OCI-LY3 (cell line): Measurements from ENCODE around the gene TDRD9.

Source experiments
- H2AFZ ChIP-seq: fragments of 200-600, 300-600 bp; shearing (Covaris generic); 2 replicates; pipeline ENCODE4 v1.6.0; 2014; ENCODE audit warnings: antibody characterized with exemption, low read depth, low read length
- H3K27ac ChIP-seq: fragments of 200-600, 300-600 bp; sonication (generic); 2 replicates; pipeline ENCODE4 v1.5.1; 2014; ENCODE audit warnings: mild to moderate bottlenecking, low read length, moderate library complexity, mixed read lengths
- H3K27me3 ChIP-seq: fragments of 200-600, 300-600 bp; sonication (generic); 2 replicates; pipeline ENCODE4 v1.6.1; 2014; ENCODE audit warnings: low read depth, low read length, mixed read lengths
- H3K36me3 ChIP-seq: fragments of 200-600, 300-600 bp; sonication (generic); replicated peaks from 2 replicates; pipeline ENCODE3; 2014; ENCODE audit warnings: low read depth, low read length, mixed read lengths
- H3K4me1 ChIP-seq: fragments of 300-600, 200-600 bp; sonication (generic); 2 replicates; pipeline ENCODE4 v1.6.1; 2014; ENCODE audit warnings: low read length, mixed read lengths
- H3K4me2 ChIP-seq: fragments of 200-600, 300-600 bp; sonication (generic); 2 replicates; pipeline ENCODE4 v1.6.1; 2014; ENCODE audit warnings: low read length, mixed read lengths
- H3K4me3 ChIP-seq: fragments of 300-600, 200-600 bp; sonication (generic); 2 replicates; pipeline ENCODE4 v1.5.1; 2014; ENCODE audit warnings: antibody characterized with exemption, mild to moderate bottlenecking, low read length, moderate library complexity
- H3K79me2 ChIP-seq: fragments of 300-600, 200-600 bp; shearing (Covaris generic); 2 replicates; pipeline ENCODE4 v1.6.1; 2014; ENCODE audit warnings: mild to moderate bottlenecking, low read length, mixed read lengths
- H3K9ac ChIP-seq: fragments of 300-600, 200-600 bp; shearing (Covaris generic); 2 replicates; pipeline ENCODE4 v1.6.0; 2014; ENCODE audit warnings: mild to moderate bottlenecking, low read length, moderate library complexity
- H3K9me3 ChIP-seq: fragments of 200-600, 300-600 bp; shearing (Covaris generic); 2 replicates; pipeline ENCODE4 v1.6.1; 2014; ENCODE audit warnings: low read length, mixed read lengths; ENCODE audit not compliant: insufficient read depth
- H4K20me1 ChIP-seq: fragments of 200-600, 300-600 bp; sonication (generic); 2 replicates; pipeline ENCODE4 v1.6.1; 2016; ENCODE audit warnings: low read length, mixed read lengths; ENCODE audit not compliant: insufficient read depth
- EZH2phosphoT487 ChIP-seq: fragments of 200-600 bp; shearing (Covaris generic); IDR thresholded peaks from 2 replicates; pipeline ENCODE4 v1.6.1; 2018; ENCODE audit warnings: antibody characterized with exemption, mixed run types, low read depth
- TF ChIP-seq, protein P1 (sequence below): fragments of 200-600, 300-600 bp; sonication (generic); IDR thresholded peaks from 2 replicates; pipeline ENCODE4 v1.5.1; 2014; ENCODE audit warnings: antibody characterized with exemption, low read length, low read depth

Gene TDRD9

DNA sequence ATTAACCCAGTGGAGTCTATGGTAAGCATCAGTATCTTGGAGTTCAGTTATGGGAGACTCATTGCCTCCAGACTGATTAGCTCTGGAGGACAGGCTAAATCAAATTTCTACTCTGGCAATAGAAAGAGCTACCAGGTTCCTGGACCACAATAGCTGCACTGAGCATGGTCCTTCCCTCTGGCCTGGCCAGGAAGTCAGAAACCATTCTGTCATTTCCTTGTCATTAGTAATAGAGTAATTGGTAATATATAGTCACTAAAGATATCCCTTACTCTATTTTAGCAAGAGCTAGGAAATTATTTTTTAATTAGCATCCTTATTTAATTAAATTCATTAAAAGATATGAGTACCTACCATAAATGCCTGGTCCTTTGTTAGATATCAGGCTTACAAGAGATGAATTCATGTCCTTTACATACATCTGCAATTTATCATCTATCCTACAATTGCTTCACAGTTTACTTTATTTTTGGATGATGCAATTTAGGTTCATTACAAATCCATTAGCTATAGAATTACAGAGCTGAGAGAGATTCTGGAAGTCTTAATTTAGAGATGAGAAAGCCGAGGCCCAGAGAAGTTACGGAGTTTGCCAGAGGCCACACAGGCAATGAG lies 23.7 kb upstream of the TDRD9 start:
- TF ChIP-seq EZH2phosphoT487, result no peak
- TF ChIP-seq, protein P1, sequence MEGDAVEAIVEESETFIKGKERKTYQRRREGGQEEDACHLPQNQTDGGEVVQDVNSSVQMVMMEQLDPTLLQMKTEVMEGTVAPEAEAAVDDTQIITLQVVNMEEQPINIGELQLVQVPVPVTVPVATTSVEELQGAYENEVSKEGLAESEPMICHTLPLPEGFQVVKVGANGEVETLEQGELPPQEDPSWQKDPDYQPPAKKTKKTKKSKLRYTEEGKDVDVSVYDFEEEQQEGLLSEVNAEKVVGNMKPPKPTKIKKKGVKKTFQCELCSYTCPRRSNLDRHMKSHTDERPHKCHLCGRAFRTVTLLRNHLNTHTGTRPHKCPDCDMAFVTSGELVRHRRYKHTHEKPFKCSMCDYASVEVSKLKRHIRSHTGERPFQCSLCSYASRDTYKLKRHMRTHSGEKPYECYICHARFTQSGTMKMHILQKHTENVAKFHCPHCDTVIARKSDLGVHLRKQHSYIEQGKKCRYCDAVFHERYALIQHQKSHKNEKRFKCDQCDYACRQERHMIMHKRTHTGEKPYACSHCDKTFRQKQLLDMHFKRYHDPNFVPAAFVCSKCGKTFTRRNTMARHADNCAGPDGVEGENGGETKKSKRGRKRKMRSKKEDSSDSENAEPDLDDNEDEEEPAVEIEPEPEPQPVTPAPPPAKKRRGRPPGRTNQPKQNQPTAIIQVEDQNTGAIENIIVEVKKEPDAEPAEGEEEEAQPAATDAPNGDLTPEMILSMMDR, result no peak
- H3K9me3 ChIP-seq, result no peaks in the 10 kb centered on the region

DNA sequence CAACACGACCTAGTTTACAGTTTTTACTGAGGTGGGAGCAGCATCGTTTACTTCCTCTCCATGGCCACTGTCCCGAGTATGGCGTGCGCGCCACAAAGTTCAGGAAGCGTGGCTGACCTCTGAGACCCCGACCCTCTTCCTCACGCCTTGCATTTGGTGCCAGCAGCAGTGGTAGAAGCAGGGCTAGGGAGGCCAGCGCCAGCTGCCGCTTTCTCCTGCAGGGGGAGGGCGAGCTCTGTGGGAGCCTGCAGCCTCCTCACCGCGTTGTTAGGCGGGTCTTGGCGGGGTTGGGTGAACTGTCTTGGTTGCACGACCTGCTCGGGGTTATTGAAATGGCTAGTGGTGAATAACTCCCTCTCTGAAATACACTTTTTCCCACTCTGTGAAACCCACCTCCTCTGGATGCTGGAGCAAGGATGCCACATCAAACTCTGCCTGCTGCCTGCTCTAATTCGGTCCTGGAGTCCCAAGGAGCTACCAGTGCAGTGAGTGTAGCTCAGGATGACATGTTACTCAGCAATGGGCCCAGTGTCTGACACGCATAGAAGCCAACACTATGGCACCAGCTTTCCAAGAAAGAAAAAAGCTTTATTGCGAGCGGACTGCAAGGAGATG lies 22.3 kb upstream of the TDRD9 start:
- no peaks in the 10 kb centered on the region for H3K79me2 ChIP-seq

More for the DNA sequence above, 23.7 kb upstream of the TDRD9 start:
- no peak overlapping the region for H2AFZ ChIP-seq
- no peak overlapping the region for H3K4me3 ChIP-seq
- H3K27me3 ChIP-seq, result no peaks in the 10 kb centered on the region
- no peaks in the 10 kb centered on the region for H3K79me2 ChIP-seq
- H3K9ac ChIP-seq, result no peak overlapping the region
- H3K27ac ChIP-seq, result no peak overlapping the region
- no peaks in the 10 kb centered on the region for H3K4me1 ChIP-seq
- no peaks in the 10 kb centered on the region for H4K20me1 ChIP-seq
- H3K36me3 ChIP-seq, result no peaks in the 10 kb centered on the region
- no peak overlapping the region for H3K4me2 ChIP-seq

DNA sequence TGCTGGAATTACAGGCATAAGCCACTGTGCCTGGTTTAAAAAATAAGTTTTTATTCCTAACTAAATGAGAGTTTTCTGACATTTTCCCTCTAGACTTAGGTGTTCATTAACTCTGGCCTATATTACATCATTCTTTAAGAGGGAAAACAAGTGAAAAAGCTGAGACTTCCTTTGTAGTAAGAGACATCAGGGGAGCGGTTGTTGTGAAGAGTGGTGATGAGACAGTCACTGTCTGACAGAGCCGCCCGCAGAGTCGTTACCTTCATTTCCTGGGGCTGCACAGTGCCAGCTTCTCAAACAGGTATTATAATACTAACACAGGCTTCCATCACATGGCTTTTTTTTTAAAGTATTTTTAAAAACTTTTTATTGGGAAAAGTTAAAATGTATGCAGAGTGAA lies 19.7 kb upstream of the TDRD9 start:
- H3K4me3 ChIP-seq, result no peak overlapping the region
- H4K20me1 ChIP-seq, result no peaks in the 10 kb centered on the region
- H2AFZ ChIP-seq, result no peak overlapping the region
- no peak overlapping the region for H3K27ac ChIP-seq
- H3K9me3 ChIP-seq, result no peaks in the 10 kb centered on the region
- peaks cover 10% of the 10 kb centered on the region for H3K36me3 ChIP-seq
- H3K4me2 ChIP-seq, result no peak overlapping the region
- TF ChIP-seq, protein P1, result no peak
- no peak for TF ChIP-seq EZH2phosphoT487
- no peaks in the 10 kb centered on the region for H3K79me2 ChIP-seq
- H3K4me1 ChIP-seq, result no peaks in the 10 kb centered on the region
- no peak overlapping the region for H3K9ac ChIP-seq
- H3K27me3 ChIP-seq, result no peaks in the 10 kb centered on the region

More for the DNA sequence above, 22.3 kb upstream of the TDRD9 start:
- no peaks in the 10 kb centered on the region for H4K20me1 ChIP-seq
- H3K9me3 ChIP-seq, result no peaks in the 10 kb centered on the region
- no peak overlapping the region for H3K27ac ChIP-seq
- no peaks in the 10 kb centered on the region for H3K36me3 ChIP-seq
- no peak for TF ChIP-seq EZH2phosphoT487
- TF ChIP-seq, protein P1, result no peak
- H3K4me1 ChIP-seq, result no peaks in the 10 kb centered on the region
- peak overlapping the region; percentile 22; the same call in 1 of the 2 replicates for H3K4me2 ChIP-seq
- H3K27me3 ChIP-seq, result no peaks in the 10 kb centered on the region
- H3K4me3 ChIP-seq, result no peak overlapping the region
- H3K9ac ChIP-seq, result no peak overlapping the region
- H2AFZ ChIP-seq, result no peak overlapping the region

DNA sequence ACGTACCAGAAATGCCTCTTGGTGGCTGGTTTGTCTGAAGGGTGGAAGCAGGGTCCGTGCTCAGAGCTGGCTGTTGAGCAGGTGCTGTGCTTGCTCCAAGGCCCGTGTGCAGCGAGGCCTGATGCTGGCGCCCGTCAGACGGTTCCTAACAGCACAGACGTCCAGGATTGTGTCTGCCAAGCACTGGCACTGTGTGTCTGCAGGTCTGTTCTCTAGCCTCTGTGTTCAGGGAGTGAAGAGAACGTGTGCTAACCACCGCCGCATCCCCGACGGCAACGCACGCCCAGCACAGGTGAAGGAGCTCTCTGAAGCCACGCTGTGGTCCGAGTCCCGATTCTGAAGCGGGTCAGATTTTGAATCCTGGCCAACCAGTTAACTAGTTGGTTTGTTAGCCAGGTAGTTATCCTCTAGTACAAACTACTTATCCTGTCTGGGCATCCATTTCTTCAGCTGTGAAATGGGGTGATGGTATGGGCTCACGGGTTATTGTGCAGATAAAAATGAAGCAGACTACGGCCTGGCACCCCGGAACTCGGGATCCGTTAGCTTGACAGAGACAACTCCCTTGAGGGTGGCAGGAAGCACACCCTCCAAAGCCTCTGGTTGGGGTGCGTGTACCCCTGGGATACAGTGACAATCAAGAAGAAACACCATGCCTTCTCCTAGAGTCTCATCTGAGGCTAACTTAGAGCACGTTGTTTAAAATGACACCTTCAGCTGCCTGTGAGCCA lies 18.6 kb upstream of the TDRD9 start:
- Histone ChIP-seq H3K27ac (no peak overlapping the region), H3K4me2 (peak overlapping the region; percentile 49; the same call in 1 of the 2 replicates)
- no peak for TF ChIP-seq EZH2phosphoT487
- TF ChIP-seq, protein P1, result no peak

More for the DNA sequence above, 18.6 kb upstream of the TDRD9 start:
- H2AFZ ChIP-seq, result no peak overlapping the region
- H3K27me3 ChIP-seq, result no peaks in the 10 kb centered on the region
- H3K4me3 ChIP-seq, result 0 out of 2 replicates have a peak overlapping the region, but pooled peaks have one; percentile 33
- H4K20me1 ChIP-seq, result no peaks in the 10 kb centered on the region
- H3K9ac ChIP-seq, result no peak overlapping the region
- H3K36me3 ChIP-seq, result peaks cover 16% of the 10 kb centered on the region
- no peaks in the 10 kb centered on the region for H3K4me1 ChIP-seq
- H3K9me3 ChIP-seq, result no peaks in the 10 kb centered on the region
- H3K79me2 ChIP-seq, result no peaks in the 10 kb centered on the region
